Activated naive CD4-positive, alpha-beta T cell (primary cell): ENCODE measurements around the gene CHD9NB.

Source experiments
- DNase-seq, 4 experiments: peaks; one replicate each; lab custom pipeline; 2025; lab: John Stamatoyannopoulos, UW

The CHD9NB gene

GRCh38 chr16:53029971-53030370, 22.7 kb downstream of the CHD9NB start:
- DNase-seq = no peak

- DNase-seq = no peak
Observed at GRCh38 chr16:53024045-53024444, 28.7 kb downstream of the CHD9NB start.

GRCh38 chr16:53022374-53022773, 30.3 kb downstream of the CHD9NB start:
- no peak for DNase-seq

- no peak for DNase-seq
Observed at GRCh38 chr16:53018834-53019416, 33.8 kb downstream of the CHD9NB start.

- no peak for DNase-seq
Observed at GRCh38 chr16:53014287-53014686, 38.4 kb downstream of the CHD9NB start.

- no peak for DNase-seq
Observed at GRCh38 chr16:53007095-53007494, 45.6 kb downstream of the CHD9NB start.

- no peak for DNase-seq
Observed at GRCh38 chr16:52997922-52998321, 54.8 kb downstream of the CHD9NB start.

GRCh38 chr16:52994942-52995341, 57.8 kb downstream of the CHD9NB start:
- DNase-seq = no peak

GRCh38 chr16:52993179-52993578, 59.5 kb downstream of the CHD9NB start:
- no peak for DNase-seq

- DNase-seq = no peak
Observed at GRCh38 chr16:52991572-52991971, 61.1 kb downstream of the CHD9NB start.
